ENCODE measurements around the gene APPL1.

APPL1 gene

GRCh38 chr3:57314204-57314603 is 86.7 kb downstream of the APPL1 start:
- TF ChIP-seq TAF1 (IDR thresholded peaks at IDR 0.05; ENCODE audit: borderline replicate concordance, insufficient read depth, low read length) (no peak), REST (IDR thresholded peaks at IDR 0.05; ENCODE audit: insufficient read depth in 1 of 2, low read depth in 2 of 2, low read length in 2 of 2) (no peak), POLR2AphosphoS5 (IDR thresholded peaks at IDR 0.05; ENCODE audit: low read depth, low read length) (no peak), SIN3A (IDR thresholded peaks at IDR 0.05; ENCODE audit: borderline replicate concordance, insufficient read depth, low read length) (no peak), FOXP2 (optimal IDR thresholded peaks at IDR 0.05; ENCODE audit: borderline replicate concordance, extremely low read depth, extremely low read length, insufficient read depth) (no peak)
